Prostate gland (tissue), 2 donors: ENCODE measurements around the gene TCF7L1.

Experiments used
- CTCF ChIP-seq, 4 experiments: fragments of 200-600 bp in 2 of 4; fragments of 450-650 bp in 2 of 4; sonication (generic) in 2 of 4; IDR thresholded peaks; 1 replicate in 3 of 4; 2 replicates in 1 of 4; pipeline ENCODE4 v1.5.1; 2016 to 2019; ENCODE audit warnings: antibody characterized with exemption in 4 of 4, mild to moderate bottlenecking in 2 of 4, moderate library complexity in 2 of 4
- POLR2AphosphoS5 ChIP-seq: sonication (generic); formaldehyde crosslinking; IDR thresholded peaks from one replicate; pipeline ENCODE4 v1.6.1; 2017; ENCODE audit warnings: antibody characterized with exemption

GRCh38 chr2:85111819-85112281 is 21.3 kb upstream of the TCF7L1 start:
- TF ChIP-seq CTCF (IDR thresholded peaks at IDR 0.05) (no peak), POLR2AphosphoS5 (no peak)
